GM10248 (cell line): ENCODE results near the gene ZNF691.

Experiments
- CTCF ChIA-PET: fragments of 300-600 bp; sonication (Branson Sonifier 250); formaldehyde crosslinking; extraction: SDS; loops from one replicate; lab custom pipeline; 2021; ENCODE audit warnings: antibody characterized with exemption; lab: Yijun Ruan, JAX
- POLR2A ChIA-PET: fragments of 350-650 bp; sonication (Branson Sonifier 250); formaldehyde crosslinking; extraction: SDS; loops from one replicate; lab custom pipeline; 2020; ENCODE audit warnings: antibody characterized with exemption; lab: Yijun Ruan, JAX
- DNase-seq: peaks from one replicate; pipeline ENCODE4 v3.0.0; 2012; ENCODE audit errors: extremely low spot score
- TF ChIP-seq, protein P1 (sequence below): IDR thresholded peaks from 2 replicates; pipeline ENCODE4 v1.5.1; 2012; ENCODE audit warnings: mild to moderate bottlenecking, low read depth; ENCODE audit errors: extremely low read depth, missing control alignments, control extremely low read depth

The ZNF691 gene

DNA sequence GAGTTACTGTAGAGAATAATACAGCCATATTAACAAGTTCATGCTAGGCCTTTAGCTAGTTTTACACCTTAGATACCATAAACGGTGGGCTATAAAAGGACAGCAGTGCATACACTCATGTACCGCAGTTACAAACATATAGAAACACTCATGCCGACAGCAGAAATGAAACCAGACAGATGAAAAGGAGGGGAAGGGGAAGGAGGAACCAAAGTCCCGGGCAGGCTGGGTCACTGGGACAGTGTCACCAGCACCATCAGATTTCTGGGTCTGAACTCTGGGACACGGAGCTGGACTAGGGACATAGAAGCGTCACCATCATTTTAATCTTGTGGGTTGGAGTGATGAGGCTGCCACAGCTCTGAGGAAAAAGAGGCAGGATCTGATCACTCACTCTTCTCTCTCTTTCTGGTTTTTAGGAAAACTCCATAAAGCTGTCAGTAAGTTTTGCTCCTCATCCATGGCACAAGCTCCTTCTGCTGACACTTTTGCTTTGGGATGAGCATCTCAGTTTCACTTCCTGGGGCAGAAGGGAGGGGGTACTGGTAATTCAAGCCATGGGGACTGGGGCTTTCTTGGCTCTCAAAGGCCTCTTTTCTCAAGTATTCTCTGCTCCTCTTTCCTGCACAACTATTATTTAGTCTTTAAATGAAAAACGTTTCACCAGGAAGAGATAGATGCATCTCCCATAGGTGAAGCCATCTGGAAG is 7.8 kb upstream of the ZNF691 start:
- ChIA-PET CTCF (interaction anchor here (0.8 to 1.9 kb wide), 7 partner anchors 8 to 235 kb away, joined by 3 to 6 read pairs (median 3); partner anchors contain the start of gene ZNF691), POLR2A (interaction anchor here (1.5 kb wide), 1 partner anchor 21 kb away, joined by 3 read pairs; the partner anchor contains the start of genes ERMAP and SVBP)
- TF ChIP-seq, protein P1, sequence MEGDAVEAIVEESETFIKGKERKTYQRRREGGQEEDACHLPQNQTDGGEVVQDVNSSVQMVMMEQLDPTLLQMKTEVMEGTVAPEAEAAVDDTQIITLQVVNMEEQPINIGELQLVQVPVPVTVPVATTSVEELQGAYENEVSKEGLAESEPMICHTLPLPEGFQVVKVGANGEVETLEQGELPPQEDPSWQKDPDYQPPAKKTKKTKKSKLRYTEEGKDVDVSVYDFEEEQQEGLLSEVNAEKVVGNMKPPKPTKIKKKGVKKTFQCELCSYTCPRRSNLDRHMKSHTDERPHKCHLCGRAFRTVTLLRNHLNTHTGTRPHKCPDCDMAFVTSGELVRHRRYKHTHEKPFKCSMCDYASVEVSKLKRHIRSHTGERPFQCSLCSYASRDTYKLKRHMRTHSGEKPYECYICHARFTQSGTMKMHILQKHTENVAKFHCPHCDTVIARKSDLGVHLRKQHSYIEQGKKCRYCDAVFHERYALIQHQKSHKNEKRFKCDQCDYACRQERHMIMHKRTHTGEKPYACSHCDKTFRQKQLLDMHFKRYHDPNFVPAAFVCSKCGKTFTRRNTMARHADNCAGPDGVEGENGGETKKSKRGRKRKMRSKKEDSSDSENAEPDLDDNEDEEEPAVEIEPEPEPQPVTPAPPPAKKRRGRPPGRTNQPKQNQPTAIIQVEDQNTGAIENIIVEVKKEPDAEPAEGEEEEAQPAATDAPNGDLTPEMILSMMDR, result no peak
- DNase-seq, result no peak

DNA sequence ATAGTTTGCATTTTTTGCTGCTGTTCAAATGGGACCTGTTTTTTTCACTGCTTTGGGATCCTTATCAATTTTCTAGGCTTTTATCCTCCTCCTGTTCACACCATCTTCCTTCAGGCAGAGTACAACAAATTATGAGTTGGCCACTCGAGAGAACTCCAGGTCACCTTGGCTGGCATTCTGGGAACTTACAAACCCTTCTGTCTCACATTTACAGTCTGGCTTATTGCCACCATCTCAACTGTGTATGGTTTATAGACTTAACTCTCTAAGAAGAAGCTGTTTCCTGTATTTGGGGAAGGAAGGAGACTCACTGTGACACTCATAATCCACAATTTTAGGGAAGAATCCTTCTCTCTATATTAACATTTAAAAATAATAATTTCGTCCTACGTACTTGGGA is 5.4 kb upstream of the ZNF691 start:
- POLR2A ChIA-PET, result no interaction called here
- TF ChIP-seq, protein P1, result no peak
- CTCF ChIA-PET, result interaction anchor here (1.6 to 1.9 kb wide), 2 partner anchors 8 to 12 kb away, joined by 4 to 6 read pairs; no protein-coding TSS in a partner anchor
- no peak for DNase-seq

DNA sequence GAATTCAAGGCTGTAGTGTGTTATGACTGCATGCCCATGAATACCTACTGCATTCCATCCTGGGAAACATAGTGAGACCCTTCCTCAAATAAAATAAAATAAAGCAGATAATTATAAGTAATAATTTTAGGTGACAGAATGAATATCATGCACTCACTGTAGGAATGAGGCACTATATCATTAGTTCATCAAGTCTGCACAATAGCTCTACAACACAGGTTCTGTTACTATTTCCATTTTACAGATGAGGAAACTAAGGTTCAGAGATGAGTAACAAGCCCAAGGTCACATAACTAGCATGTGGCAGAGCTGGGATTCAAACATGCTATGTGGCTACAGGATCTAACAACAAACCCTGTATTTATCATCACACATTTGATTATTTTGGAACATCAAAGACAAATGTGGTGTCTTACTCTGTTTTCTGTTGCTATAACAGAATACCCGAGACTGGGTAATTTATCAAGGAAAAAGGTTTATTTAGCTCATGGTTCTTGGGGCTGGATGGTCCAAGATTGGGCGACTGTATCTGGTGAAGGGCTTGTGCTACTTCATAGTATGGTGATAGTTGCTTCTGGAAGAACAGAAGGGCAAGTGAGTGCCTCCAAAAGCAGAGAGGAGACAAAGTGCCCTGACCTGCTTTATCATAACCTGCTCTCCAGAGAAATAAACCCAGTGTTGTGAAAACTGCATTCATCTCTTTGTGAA is 4.8 kb upstream of the ZNF691 start:
- POLR2A ChIA-PET, result no interaction called here
- DNase-seq, result no peak
- CTCF ChIA-PET, result interaction anchor here (1.6 to 1.9 kb wide), 2 partner anchors 7 to 13 kb away, joined by 4 to 6 read pairs; no protein-coding TSS in a partner anchor
- TF ChIP-seq, protein P1, result no peak

DNA sequence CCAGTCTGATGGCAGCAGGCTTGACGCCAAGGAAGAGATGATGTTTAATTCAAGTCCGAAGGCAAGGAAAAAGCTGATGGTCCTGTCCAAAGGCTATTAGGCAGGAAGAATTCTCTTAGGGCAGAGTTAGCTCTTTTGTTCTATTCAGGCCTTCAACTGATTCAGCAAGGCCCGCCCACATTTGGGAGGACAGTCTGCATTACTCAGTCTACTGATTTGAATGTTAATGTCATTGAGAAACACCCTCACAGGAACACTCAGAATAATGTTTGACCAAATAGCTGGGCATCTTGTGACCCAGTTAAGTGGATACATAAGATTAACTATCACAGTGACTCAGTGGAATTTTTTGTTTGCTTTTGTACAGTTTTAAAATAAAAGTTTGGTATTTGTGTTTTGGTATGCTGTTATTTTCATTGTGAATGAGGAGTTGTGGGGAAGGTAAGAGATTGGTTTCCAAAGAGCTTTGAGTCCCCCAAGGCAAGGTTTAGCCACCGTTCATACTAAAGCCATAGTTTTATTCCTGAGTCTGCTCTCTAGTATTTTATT is 1.7 kb upstream of the ZNF691 start:
- no peak for DNase-seq
- ChIA-PET POLR2A (no interaction called here), CTCF (no interaction called here)
- TF ChIP-seq, protein P1, result no peak

DNA sequence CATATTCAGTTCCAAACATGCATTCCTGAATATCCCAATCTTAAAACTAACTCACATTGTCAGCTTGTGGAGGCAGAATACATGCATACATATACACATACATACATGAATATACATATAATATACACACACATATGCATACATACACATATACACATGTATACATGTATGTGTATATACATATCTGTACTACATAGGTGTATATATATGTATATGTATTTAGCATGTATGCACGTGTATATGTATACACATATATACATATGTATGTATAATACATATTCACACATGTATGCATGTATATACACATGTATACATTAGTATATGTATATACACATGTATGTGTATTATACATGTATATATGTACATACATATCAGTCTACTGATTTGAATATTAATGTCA is 1.2 kb upstream of the ZNF691 start:
- DNase-seq, result no peak
- ChIA-PET POLR2A (no interaction called here), CTCF (no interaction called here)
- TF ChIP-seq, protein P1, result no peak

DNA sequence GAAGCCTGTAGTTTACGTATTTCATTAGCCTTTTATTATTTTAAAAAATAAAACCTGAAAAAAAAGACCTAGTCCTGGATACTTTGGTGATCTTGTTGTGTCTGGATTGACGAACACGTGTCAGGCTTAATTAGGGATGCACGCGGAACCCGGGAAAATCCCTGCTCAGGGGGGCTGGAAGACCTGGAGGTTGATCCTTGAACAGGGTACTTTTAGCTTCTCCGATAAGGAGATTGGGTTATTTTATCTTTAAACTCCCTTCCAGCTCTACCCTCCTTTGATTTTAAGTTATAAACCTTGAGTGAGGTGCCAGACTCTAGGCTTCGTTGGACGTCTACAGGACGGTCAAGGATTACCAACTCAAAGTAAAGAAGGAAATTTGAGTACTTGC is 552 bp upstream of the ZNF691 start:
- ChIA-PET POLR2A (interaction anchor here (0.5 to 1.1 kb wide), 7 partner anchors 71 to 1265 kb away, joined by 3 to 7 read pairs (median 3); partner anchors contain the start of genes C1orf50, KDM4A and P3H1), CTCF (interaction anchor here (0.7 to 3.3 kb wide), 19 partner anchors 8 to 268 kb away, joined by 3 to 26 read pairs (median 4); partner anchors contain the start of genes C1orf50, ERMAP, P3H1 and SVBP)
- DNase-seq, result no peak

More for the DNA sequence above, 552 bp upstream of the ZNF691 start:
- TF ChIP-seq, protein P1, result no peak
